Dermis blood vessel endothelial cell (primary cell): ENCODE results near the gene IKZF2. TPM values are rescaled to one million over a fixed set of nuclear protein-coding genes. Genes with fewer than 3 reads are reported as not detected.

Experiments used
- DNase-seq: peaks from one replicate; pipeline ENCODE4 v3.0.0; 2010
- total RNA-seq: library from RNA; depleted of rRNA; stranded (reverse); fragments of >200 nt; gene quantifications from 2 replicates; pipeline ENCODE4 v1.2.3, GENCODE V29; 2014

Gene IKZF2
- total RNA-seq, 1 donor from 2014 or later, result 0.68 TPM

GRCh38 chr2:213152065-213152794 lies 818 bp upstream of the IKZF2 start:
- DNase-seq, result peak; percentile 53

DNA sequence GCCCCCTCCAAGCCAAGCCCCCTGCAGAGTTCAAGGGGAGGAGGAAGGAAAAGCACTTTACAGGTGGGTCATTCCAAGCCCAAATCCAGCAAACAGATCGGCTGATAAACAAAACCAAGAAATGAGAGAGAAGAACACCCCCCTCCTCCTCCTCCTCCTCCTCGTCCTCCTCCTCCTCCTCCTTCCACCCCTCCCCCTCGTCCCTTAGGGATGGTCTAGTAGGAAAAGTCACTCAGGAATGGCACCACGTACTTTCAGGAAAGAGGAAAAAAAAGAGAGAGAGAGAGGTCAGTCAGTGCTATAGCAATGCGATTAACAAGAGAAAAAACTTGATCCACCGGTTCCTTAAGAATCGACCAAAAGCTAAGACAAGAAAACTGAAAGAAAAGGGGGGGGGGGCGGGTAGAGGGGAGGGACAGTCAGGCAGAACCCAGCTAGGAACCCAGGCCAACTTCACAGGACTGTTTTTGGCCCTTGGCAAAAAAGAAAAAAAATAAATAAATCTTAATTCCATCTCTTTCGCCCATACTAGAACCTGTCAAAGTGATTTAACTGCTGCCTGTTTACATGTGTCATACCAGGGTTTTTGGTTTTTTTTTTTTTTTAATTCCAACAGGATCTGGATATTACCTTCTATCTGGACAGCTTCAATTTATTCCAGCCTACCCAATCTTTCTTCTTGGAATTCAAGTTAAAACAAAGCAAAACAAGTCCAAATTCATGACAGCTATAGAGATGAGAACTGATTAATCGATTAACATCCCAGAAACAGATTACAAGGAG lies 906 bp downstream of the IKZF2 start:
- DNase-seq, result no peak

DNA sequence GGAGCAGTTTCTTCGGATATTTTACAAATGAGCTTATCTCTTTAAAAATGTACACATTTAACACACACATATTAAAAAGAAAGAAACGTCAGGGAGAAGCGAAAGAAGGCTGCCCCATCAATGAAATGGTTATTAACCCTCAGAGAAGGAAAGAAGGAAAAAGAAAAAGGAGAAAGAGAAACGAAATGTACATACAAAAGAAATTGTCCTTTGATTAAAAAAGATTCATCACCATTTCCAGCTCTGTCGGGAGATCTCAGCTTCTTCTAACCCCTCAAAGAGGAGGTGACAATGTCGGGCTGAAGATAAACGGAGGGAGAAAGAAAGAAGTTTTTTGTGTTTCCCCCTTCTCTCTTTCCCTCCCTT lies 1.5 kb downstream of the IKZF2 start:
- no peak for DNase-seq

GRCh38 chr2:213149294-213149875 lies 2.0 kb downstream of the IKZF2 start:
- DNase-seq, result no peak

DNA sequence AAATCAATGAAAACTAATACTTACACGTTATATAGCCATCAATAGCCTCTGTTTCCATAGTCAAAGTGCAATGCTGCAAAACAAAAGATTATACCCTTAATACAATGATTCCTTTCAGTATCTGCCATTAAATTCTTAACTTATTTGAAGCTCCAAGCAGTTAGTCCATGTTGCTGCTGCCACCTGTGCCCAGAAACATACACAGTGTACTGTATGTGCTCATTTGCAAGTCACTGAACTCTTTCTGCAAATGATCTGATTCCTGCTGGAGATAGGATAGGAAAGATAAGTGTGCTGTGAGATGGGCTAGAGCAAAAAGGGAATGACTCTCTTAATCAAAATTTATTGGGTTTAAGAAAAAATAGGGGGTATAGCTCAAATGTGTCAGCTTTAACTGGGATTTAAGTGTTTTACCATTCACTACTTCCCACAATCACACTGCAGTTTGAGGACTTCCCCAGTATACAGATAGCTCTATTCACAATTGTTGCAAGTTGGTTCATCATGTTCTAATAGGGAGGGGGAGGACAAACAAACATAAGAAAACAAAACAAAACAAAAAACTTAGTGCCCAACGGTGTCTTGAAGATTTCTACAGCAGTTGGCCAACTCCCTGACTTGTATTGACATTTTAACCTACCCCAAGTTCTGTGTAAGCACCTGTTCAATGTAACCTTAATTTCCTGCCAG lies 2.7 kb downstream of the IKZF2 start:
- DNase-seq, result no peak

- no peak for DNase-seq
Observed at GRCh38 chr2:213147538-213147937, 3.9 kb downstream of the IKZF2 start.

DNA sequence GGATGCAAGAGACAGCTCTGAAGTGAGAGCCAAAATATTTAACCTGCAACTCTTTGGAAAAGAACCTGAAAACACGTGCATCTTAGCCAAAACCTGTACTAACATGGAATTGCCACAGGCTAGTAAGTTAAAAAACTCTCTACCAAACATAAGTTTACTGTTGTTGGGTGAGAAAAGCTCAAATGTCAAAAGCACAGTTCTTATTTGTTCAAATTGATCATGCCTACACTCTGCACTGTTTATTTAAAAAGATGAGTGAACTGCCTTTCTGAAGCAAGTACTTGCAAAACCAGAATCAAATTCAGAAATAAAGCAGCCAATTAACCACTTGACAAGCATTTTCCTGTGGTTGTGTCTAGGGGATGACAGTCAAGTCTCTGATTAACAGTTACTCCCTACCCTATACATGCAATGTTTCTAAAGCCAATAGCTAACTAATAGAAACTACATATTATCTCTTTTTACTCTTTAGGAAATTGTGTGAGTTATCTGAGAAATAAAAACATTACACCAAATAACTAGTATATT lies 5.6 kb downstream of the IKZF2 start:
- DNase-seq, result no peak

DNA sequence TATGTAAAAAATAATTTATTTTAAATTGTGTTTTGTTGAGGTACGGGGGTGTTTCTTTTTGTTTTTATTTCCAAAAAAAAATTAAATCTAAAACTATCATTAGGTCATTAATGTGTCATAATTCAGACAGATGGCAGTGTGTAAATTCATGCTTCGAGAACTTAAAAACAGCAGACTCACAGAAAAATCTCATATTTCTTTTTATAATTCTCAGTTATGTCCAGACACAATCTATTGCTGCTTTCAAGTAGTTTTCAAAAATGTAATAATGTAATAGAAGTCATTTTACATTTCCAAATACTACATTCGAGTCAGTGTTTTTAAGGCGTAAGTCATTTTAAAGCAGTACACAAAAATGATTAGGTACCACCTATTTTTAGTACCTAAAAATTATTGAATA lies 14.3 kb downstream of the IKZF2 start:
- no peak for DNase-seq

GRCh38 chr2:213129311-213129710 lies 22.1 kb downstream of the IKZF2 start:
- no peak for DNase-seq

GRCh38 chr2:213125646-213126347 lies 25.6 kb downstream of the IKZF2 start:
- no peak for DNase-seq

DNA sequence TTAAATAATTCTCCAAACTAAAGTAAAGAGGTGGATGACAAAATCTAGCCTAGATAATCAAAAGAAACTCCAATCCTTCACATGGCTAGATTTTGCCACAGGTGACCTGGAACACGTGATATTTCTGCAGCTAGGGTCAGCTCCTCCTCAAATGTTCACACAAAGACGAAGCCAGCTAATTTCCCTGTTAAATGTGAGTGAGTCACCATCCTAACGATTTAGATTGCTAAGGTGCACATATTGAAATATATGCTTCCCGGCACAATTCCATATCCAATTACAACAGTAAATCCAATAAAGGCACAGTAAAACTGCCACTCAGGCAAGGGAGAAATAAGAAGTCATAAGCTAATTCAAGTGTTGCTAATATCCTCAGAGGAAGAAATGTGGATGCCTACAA lies 28.7 kb downstream of the IKZF2 start:
- DNase-seq, result no peak

DNA sequence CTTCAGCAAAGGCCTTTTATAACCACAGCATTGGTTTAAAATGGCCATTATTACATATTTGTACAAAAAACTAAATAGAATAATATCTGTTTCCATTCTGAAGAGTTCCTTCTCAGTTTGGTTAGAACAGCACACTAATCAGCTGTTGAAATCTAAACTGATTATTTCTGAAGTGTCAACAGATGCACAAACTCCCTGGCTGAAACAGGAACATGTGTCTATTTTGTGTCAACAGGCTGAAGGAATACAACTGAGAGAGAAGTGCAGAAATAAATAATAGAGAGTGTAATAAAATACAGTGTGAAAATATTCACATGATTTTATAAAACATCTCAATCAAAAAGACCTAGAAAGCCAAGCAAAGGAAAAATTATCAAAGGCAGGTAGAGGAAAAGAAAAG lies 29.7 kb downstream of the IKZF2 start:
- no peak for DNase-seq

- no peak for DNase-seq
Observed at GRCh38 chr2:213119061-213119809, 32.2 kb downstream of the IKZF2 start.

DNA sequence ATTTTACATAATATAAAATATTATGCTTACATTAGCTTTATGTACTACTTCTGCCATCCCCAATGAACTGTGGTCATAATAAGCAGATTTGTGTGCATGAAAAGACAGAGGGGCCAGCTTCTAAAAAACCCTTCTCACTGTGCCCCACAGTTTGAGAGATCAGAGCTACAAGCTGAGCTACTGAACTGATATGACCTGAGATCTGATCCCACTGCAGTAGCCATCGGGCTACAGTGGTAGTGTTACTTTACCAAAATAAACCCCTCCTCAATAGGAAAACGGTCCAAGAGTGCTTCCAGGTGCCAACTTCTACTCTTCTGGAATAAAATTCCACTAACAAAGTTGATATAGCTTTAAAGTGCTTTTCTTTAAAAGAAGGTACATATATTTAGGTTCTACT lies 43.1 kb downstream of the IKZF2 start:
- no peak for DNase-seq

GRCh38 chr2:213107728-213108127 lies 43.7 kb downstream of the IKZF2 start:
- no peak for DNase-seq

DNA sequence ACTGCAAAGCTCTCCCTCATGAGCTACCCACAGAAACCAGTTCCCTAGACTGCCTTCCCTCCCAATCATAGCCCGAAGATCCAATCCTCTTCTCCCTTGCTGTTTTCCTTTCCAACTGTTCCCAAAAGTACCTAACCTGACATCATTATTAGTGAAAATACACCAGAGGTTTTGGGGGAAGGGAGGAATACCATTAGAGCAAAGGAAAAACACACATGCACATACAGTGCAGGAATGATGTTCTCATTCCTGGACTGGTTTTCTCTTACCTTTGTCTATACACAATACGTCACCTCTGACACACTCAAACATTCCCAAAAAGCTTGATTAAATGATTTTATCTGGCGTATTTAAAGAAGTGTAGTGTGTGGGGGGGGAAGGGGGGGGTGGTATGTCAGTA lies 46.2 kb downstream of the IKZF2 start:
- no peak for DNase-seq

DNA sequence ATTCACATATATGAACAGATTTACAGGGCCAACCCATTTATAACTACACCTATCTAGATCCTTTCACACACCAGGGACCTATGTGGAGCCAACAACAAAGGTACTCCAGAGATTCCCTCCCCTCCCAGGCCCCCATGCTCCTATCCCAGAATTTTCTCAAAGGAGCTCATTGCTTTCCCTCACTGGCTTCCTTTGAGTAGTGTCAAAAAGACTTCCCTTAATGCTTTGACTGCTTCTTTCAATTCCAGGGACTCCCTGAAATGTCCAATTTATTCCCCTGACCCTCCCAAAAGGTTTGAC lies 46.6 kb downstream of the IKZF2 start:
- DNase-seq, result no peak

DNA sequence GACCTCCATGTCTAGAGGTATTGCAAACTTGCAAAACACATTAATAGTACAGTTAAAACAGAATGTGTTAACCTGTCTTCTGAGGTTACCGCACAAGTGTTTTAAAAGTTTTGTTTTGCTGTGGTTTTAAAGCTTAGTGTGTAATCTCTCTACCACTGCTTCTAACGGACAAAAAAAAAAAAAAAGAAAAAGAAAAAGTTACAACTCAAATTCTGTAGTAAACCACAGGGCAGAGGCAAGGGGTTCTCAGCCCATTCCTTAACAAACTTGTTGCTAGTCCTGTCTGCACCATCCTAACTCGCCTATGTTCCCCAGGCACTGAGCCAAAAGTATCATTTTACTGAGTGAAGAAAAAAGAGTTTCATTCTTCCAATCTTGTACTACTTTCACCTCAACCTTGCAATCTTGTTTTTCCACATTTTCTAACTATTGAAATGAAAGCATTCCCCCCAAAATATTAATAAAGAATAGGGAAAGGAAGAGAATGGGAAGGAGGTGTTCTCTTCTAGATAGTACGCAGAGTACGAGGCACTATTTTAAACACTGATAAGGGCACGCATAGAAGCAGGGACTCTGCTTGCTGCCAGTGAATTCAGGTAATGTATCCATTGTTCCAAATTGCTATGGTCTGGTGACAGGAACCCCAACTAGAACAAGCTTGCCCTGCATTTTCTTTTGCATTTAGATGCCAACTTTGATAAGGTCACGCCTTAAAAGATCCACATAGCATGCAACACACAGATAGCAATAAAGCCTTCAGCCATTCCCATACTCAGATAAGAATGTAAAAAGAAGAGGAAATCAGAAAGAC lies 47.1 kb downstream of the IKZF2 start:
- DNase-seq, result no peak

GRCh38 chr2:213101692-213102460 lies 49.5 kb downstream of the IKZF2 start:
- DNase-seq, result no peak

DNA sequence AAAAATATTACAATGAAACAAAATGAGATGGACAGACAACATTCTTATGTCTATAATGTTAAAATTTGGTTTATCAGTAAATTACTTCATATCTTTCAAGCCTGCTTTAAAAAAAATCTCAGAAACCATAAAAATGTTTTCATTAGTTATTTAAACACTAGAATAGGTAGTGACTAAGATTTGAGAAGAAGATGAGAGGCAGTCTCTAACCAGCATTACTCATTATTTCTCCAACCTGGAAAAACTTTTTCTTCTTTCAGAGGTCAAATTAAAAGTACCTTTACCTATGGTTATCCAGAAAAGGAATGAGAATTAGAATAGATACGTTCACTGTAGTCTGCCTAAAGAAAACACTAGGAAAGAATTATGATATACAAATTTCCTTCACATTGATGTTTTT lies 50.3 kb downstream of the IKZF2 start:
- no peak for DNase-seq
